ENCODE results near the gene PRR11.

PRR11 gene

DNA sequence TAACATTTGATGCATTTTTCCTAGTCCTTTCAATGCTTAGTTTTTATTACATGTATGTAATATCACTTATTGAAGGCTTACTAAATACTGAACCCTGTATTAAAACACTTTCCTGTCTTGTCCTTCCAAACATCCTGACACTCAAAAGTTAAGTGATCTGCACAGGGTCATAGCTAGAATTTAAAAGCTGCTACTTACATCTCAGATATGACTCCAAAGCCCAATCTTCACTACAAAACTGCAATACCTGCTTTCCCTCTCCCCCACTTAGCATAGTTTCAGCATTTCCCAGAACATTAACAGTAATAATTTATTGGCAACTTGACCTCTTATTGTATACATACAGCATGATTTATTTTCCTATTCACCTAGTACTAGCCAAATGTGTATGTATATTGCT, 44.6 kb upstream of the PRR11 start:
- ChIA-PET CTCF (no interaction called here), POLR2A (no interaction called here)
- no peak for DNase-seq (ENCODE audit: extremely low spot score)
- TF ChIP-seq, protein P1, sequence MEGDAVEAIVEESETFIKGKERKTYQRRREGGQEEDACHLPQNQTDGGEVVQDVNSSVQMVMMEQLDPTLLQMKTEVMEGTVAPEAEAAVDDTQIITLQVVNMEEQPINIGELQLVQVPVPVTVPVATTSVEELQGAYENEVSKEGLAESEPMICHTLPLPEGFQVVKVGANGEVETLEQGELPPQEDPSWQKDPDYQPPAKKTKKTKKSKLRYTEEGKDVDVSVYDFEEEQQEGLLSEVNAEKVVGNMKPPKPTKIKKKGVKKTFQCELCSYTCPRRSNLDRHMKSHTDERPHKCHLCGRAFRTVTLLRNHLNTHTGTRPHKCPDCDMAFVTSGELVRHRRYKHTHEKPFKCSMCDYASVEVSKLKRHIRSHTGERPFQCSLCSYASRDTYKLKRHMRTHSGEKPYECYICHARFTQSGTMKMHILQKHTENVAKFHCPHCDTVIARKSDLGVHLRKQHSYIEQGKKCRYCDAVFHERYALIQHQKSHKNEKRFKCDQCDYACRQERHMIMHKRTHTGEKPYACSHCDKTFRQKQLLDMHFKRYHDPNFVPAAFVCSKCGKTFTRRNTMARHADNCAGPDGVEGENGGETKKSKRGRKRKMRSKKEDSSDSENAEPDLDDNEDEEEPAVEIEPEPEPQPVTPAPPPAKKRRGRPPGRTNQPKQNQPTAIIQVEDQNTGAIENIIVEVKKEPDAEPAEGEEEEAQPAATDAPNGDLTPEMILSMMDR (IDR thresholded peaks at IDR 0.05; ENCODE audit: control extremely low read depth, extremely low read depth, low read depth, missing control alignments) = no peak

DNA sequence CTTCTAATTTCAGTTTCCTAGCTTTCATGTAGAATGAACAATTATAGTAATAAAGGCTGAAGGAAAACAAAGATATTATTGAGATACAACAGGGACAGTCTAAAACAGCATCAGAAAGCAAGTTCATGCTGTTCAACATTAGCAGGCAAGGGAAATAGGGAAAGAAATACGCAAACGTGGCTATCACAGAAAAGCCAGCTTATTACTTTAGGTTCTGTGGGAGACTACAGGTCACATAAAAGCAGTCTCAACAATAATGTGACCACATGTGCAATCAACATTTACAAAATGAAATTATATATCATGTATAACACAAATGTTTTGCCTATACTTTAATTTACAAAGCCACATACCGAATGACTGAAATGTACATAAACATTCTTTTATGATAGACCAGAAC, 44.0 kb upstream of the PRR11 start:
- DNase-seq (ENCODE audit: extremely low spot score) = no peak
- ChIA-PET CTCF (no interaction called here), POLR2A (no interaction called here)
- TF ChIP-seq, protein P1 (IDR thresholded peaks at IDR 0.05; ENCODE audit: control extremely low read depth, extremely low read depth, low read depth, missing control alignments) = no peak

DNA sequence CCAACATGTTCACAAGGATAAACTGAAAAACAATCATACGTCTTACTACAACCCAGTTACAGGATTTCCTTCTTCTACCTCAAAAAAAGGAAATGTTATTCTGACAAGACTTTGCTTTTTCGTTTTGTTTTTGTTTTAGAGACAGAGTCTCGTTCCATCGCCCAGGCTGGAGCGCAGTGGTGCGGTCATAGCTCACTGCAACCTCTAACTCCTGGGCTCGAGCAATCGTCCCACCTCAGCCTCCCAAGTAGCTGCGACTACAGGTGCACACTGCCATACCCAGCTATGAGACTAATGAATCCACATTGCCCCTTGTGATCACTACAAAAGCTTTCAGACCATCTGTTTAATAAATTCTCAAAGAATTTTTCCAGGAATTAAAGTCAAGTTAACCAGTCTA, 40.1 kb upstream of the PRR11 start:
- ChIA-PET CTCF (no interaction called here), POLR2A (no interaction called here)
- no peak for DNase-seq (ENCODE audit: extremely low spot score)
- TF ChIP-seq, protein P1 (IDR thresholded peaks at IDR 0.05; ENCODE audit: control extremely low read depth, extremely low read depth, low read depth, missing control alignments) = no peak

DNA sequence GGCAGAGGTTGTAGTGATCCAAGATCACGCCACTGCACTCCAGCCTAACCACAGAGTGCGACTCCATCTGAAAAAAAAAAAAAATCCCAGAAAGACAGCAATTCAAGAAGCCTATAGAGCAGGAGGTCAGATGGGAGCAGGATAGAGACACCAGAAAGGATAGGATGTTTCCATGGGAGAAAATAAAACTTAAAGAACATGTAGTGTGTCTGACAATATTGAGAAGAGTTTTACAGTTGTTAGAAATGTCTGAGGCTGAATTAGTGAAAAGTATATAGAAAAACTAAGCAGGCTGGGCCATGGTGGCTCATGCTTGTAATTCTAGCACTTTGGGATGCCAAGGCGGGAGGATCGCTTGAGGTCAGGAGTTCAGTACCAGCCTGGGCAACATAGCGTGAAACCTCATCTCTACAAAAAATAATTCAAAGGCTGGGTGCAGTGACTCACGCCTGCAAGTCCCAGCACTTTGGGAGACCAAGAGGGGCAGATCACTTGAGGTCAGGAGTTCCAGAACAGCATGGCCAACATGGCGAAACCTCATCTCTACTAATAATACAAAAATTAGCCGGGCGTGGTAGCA, 33.6 kb upstream of the PRR11 start:
- TF ChIP-seq, protein P1 (IDR thresholded peaks at IDR 0.05; ENCODE audit: control extremely low read depth, extremely low read depth, low read depth, missing control alignments) = no peak
- ChIA-PET POLR2A (no interaction called here), CTCF (no interaction called here)
- DNase-seq (ENCODE audit: extremely low spot score) = no peak

DNA sequence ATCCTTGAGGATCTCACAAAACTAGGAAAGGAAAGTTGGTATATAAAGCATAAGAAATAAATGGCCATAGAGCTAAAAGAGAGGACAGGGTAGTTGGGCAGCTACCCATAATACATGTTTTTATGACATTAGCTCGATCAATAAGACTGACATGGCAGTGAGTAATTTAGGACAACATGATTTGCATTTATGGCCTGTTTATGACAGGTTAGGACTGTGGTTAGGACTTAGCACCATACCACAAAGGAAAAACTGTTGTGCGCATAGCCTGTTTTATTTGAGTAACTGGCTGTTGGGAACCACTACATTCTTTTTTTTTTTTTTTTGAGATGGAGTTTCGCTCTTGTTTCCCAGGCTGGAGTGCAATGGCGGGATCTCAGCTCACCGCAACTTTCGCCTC, 30.9 kb upstream of the PRR11 start:
- CTCF ChIA-PET = interaction anchor here (0.9 to 1.7 kb wide), 2 partner anchors 11 to 16 kb away, joined by 5 to 8 read pairs; no protein-coding TSS in a partner anchor
- POLR2A ChIA-PET = interaction anchor here (0.7 to 1.0 kb wide), 3 partner anchors 17 to 35 kb away, joined by 3 to 5 read pairs (median 3); no protein-coding TSS in a partner anchor
- peak; percentile 38 for DNase-seq (ENCODE audit: extremely low spot score)
- TF ChIP-seq, protein P1 (IDR thresholded peaks at IDR 0.05; ENCODE audit: control extremely low read depth, extremely low read depth, low read depth, missing control alignments) = no peak

DNA sequence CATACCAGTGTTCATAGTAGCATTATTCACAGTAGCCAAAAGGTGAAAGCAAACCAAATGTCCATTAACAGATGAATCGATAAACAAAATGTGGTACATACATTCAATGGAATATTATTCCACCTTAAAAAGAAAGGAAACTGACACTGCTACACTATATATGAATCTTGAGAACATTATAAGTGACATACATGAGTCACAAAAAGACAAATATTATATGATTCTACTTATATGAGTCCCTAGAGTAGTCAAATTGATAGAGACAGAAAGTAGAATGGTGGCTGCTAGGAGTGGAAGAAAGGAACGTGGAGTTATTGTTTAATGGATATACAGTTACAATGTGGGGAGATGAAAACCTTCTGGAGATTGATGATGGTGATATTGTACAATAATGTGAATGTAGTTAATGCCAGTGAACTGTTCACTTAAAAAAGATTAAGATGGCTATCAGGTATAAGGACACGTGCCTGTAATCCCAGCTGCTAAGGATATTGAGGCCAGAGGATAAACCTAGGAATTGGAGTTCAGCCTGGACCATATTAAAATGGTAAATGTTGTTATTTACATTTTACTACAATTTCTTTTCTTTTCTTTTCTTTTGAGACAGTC, 28.6 kb upstream of the PRR11 start:
- CTCF ChIA-PET = no interaction called here
- POLR2A ChIA-PET = no interaction called here
- no peak for DNase-seq (ENCODE audit: extremely low spot score)
- TF ChIP-seq, protein P1 (IDR thresholded peaks at IDR 0.05; ENCODE audit: control extremely low read depth, extremely low read depth, low read depth, missing control alignments) = no peak

All from GM10248 (cell line).